HCT116 (cell line): ENCODE results near the gene ANKZF1. TPM values are rescaled to one million over a fixed set of nuclear protein-coding genes. Genes with fewer than 3 reads are reported as not detected.

ENCODE experiments used
- ATAC-seq: fragments of 200-7000 bp; cut with Tn5 transposase; 2 replicates; pipeline ENCODE4 v1.9.1; 2020; ENCODE audit warnings: mild to moderate bottlenecking, moderate library complexity
- BruUV-seq: library from RNA; stranded (reverse); fragments of 400-500 nt; replicated peaks from 2 replicates; lab custom pipeline; 2021; lab: Mats Ljungman, UMichigan
- CTCF ChIA-PET: fragments of 300-600 bp; sonication (Branson Sonifier 250); formaldehyde crosslinking; loops from one replicate; lab custom pipeline; 2021; ENCODE audit warnings: antibody characterized with exemption; lab: Charles Lee
- POLR2A ChIA-PET: fragments of 300-600, 350-600 bp; sonication (Branson Sonifier 250); formaldehyde crosslinking; loops from one replicate; lab custom pipeline; 2021; ENCODE audit warnings: antibody characterized with exemption; lab: Charles Lee
- RAD21 ChIA-PET, 2 experiments: fragments of 300-600 bp; sonication (Branson Sonifier 250); formaldehyde crosslinking; loops; one replicate each; lab custom pipeline; 2023; ENCODE audit warnings: low total read pairs in 2 of 2; ENCODE audit not compliant: uncharacterized antibody in 2 of 2, unreplicated experiment in 2 of 2, low non-redundant PET in 1 of 2; lab: Charles Lee
- DNase-seq: peaks from one replicate; pipeline ENCODE4 v3.0.0-alpha.2; 2010; ENCODE audit warnings: low read depth, low spot score
- H2AFZ ChIP-seq: fragments of 200-600 bp; shearing (Covaris generic), sonication (generic); 2 replicates; pipeline ENCODE4 v1.6.1; 2017; ENCODE audit warnings: low read depth, mixed run types, mixed read lengths, antibody characterized with exemption, low read length; ENCODE audit not compliant: poor library complexity, severe bottlenecking
- H3K27ac ChIP-seq: 2 replicates; pipeline ENCODE4 v1.5.1; 2012; ENCODE audit warnings: low read depth, low read length
- H3K27me3 ChIP-seq: fragments of 200-600 bp; sonication (generic); 2 replicates; pipeline ENCODE4 v1.6.1; 2016; ENCODE audit warnings: mixed run types, low read length, mixed read lengths; ENCODE audit not compliant: insufficient read depth
- H3K36me3 ChIP-seq, 2 experiments: fragments of 200-500 bp in 1 of 2; fragments of 200-600 bp in 1 of 2; sonication (Bioruptor generic) in 1 of 2; sonication (generic) in 1 of 2; 2 replicates each; pipeline versions ENCODE4 v1.5.1 to v1.6.1; 2014 to 2016; ENCODE audit warnings: low read length in 2 of 2, inconsistent platforms in 1 of 2, mixed read lengths in 1 of 2, mixed run types in 1 of 2; ENCODE audit not compliant: insufficient read depth in 2 of 2, control insufficient read depth in 1 of 2
- H3K4me1 ChIP-seq, 2 experiments: fragments of 200-600 bp in 1 of 2; sonication (generic) in 1 of 2; 2 replicates each; pipeline versions ENCODE4 v1.5.1 to v1.6.1; 2012 to 2017; ENCODE audit warnings: low read length in 2 of 2, inconsistent platforms in 1 of 2, mild to moderate bottlenecking in 1 of 2, mixed read lengths in 1 of 2, mixed run types in 1 of 2, moderate library complexity in 1 of 2; ENCODE audit not compliant: insufficient read depth in 2 of 2, control insufficient read depth in 1 of 2
- H3K4me2 ChIP-seq: fragments of 200-600 bp; sonication (generic); 2 replicates; pipeline ENCODE4 v1.6.1; 2017; ENCODE audit warnings: mixed run types, low read length, mixed read lengths
- H3K4me3 ChIP-seq, 2 experiments: fragments of 200-600 bp in 1 of 2; sonication (generic) in 1 of 2; replicated peaks in 1 of 2; 2 replicates each; pipeline ENCODE4 v1.5.1; 2011 to 2016; ENCODE audit warnings: low read length in 2 of 2, control low read depth in 1 of 2, low read depth in 1 of 2, mild to moderate bottlenecking in 1 of 2, mixed read lengths in 1 of 2, mixed run types in 1 of 2
- H3K79me2 ChIP-seq: fragments of 200-600 bp; sonication (generic); 2 replicates; pipeline ENCODE4 v1.6.1; 2017; ENCODE audit warnings: mild to moderate bottlenecking, mixed run types, low read length, moderate library complexity, mixed read lengths; ENCODE audit not compliant: insufficient read depth
- H3K9ac ChIP-seq: fragments of 200-600 bp; sonication (generic); 2 replicates; pipeline ENCODE4 v1.6.1; 2016; ENCODE audit warnings: low read length, mixed read lengths
- H3K9me2 ChIP-seq: fragments of 200-600 bp; sonication (generic), shearing (Covaris generic); 2 replicates; pipeline ENCODE4 v1.6.1; 2017; ENCODE audit warnings: mixed run types, mild to moderate bottlenecking, moderate library complexity; ENCODE audit not compliant: insufficient read depth
- H3K9me3 ChIP-seq, 2 experiments: fragments of 200-500 bp in 1 of 2; fragments of 200-600 bp in 1 of 2; sonication (Bioruptor generic) in 1 of 2; sonication (generic) in 1 of 2; 2 replicates each; pipeline ENCODE4 v1.6.1; 2014 to 2017; ENCODE audit warnings: low read length in 2 of 2, mixed read lengths in 2 of 2, inconsistent platforms in 1 of 2, low read depth in 1 of 2, mild to moderate bottlenecking in 1 of 2, mixed run types in 1 of 2, moderate library complexity in 1 of 2; ENCODE audit not compliant: control insufficient read depth in 1 of 2, insufficient read depth in 1 of 2
- H4K20me1 ChIP-seq: fragments of 200-600 bp; sonication (generic), shearing (Covaris generic); 2 replicates; pipeline ENCODE4 v1.6.1; 2017; ENCODE audit warnings: mixed run types, mild to moderate bottlenecking, moderate library complexity; ENCODE audit not compliant: insufficient read depth
- CBX3 ChIP-seq: IDR thresholded peaks from 2 replicates; pipeline ENCODE4 v1.6.1; 2012; ENCODE audit warnings: low read depth
- EGR1 ChIP-seq: IDR thresholded peaks from 2 replicates; pipeline ENCODE4 v1.6.1; 2012; ENCODE audit warnings: low read depth
- ELF1 ChIP-seq: IDR thresholded peaks from 2 replicates; pipeline ENCODE4 v1.6.1; 2012; ENCODE audit warnings: low read depth, borderline replicate concordance
- EZH2 ChIP-seq: fragments of 200-600 bp; sonication (generic); IDR thresholded peaks from 2 replicates; pipeline ENCODE4 v1.6.1; 2017; ENCODE audit warnings: antibody characterized with exemption, mixed run types
- EZH2phosphoT487 ChIP-seq: fragments of 200-600 bp; IDR thresholded peaks from 2 replicates; pipeline ENCODE4 v1.6.1; 2018; ENCODE audit warnings: antibody characterized with exemption, borderline replicate concordance
- POLR2A ChIP-seq: IDR thresholded peaks from 2 replicates; pipeline ENCODE4 v1.7.0; 2011; ENCODE audit warnings: borderline replicate concordance; ENCODE audit not compliant: insufficient read depth, insufficient read length; ENCODE audit errors: extremely low read depth
- POLR2AphosphoS5 ChIP-seq: IDR thresholded peaks from 2 replicates; pipeline ENCODE4 v1.6.1; 2011; ENCODE audit warnings: mild to moderate bottlenecking, low read depth, low read length, moderate library complexity
- SRF ChIP-seq: IDR thresholded peaks from 2 replicates; pipeline ENCODE4 v1.6.1; 2012; ENCODE audit warnings: low read depth
- YY1 ChIP-seq: IDR thresholded peaks from 2 replicates; pipeline ENCODE4 v1.6.1; 2011; ENCODE audit warnings: low read length, low read depth, moderate library complexity, mild to moderate bottlenecking; ENCODE audit not compliant: insufficient replicate concordance; ENCODE audit errors: extremely low read depth
- ZFX ChIP-seq: fragments of 450-650 bp; IDR thresholded peaks from 2 replicates; pipeline ENCODE4 v1.6.1; 2017
- ZNF274 ChIP-seq: fragments of 200-500 bp; sonication (Bioruptor generic); IDR thresholded peaks from 2 replicates; pipeline ENCODE4 v1.6.1; 2014; ENCODE audit warnings: mild to moderate bottlenecking, low read depth, low read length, inconsistent platforms
- intact Hi-C: fragments of 100-400 bp; cut with micrococcal nuclease; formaldehyde crosslinking; loops from 2 replicates; pipeline ENCODE4 v1.10.0; 2022
- total RNA-seq: library from RNA; stranded (reverse); gene quantifications from one replicate; pipeline ENCODE4 v1.2.1, GENCODE V29; 2021; ENCODE audit not compliant: unreplicated experiment
- TF ChIP-seq, protein P1 (sequence below): IDR thresholded peaks from 2 replicates; pipeline ENCODE4 v1.6.1; 2012
- TF ChIP-seq, protein P2 (sequence below), 3 experiments: fragments of 200-600 bp in 1 of 3; sonication (generic) in 1 of 3; IDR thresholded peaks in 2 of 3; conservative IDR thresholded peaks in 1 of 3; 2 replicates each; pipeline ENCODE4 v1.5.1; 2012 to 2017; ENCODE audit warnings: low read depth in 2 of 3, low read length in 2 of 3, antibody characterized with exemption in 1 of 3, borderline replicate concordance in 1 of 3, control low read depth in 1 of 3, mild to moderate bottlenecking in 1 of 3, mixed read lengths in 1 of 3, mixed run types in 1 of 3, moderate library complexity in 1 of 3; ENCODE audit not compliant: insufficient read depth in 1 of 3
- TF ChIP-seq, protein P3 (sequence below): IDR thresholded peaks from 2 replicates; pipeline ENCODE4 v1.6.1; 2012; ENCODE audit warnings: low read depth
- TF ChIP-seq, protein P4 (sequence below): IDR thresholded peaks from 2 replicates; pipeline ENCODE4 v1.6.1; 2011; ENCODE audit warnings: mild to moderate bottlenecking, low read length, moderate library complexity; ENCODE audit not compliant: insufficient replicate concordance; ENCODE audit errors: extremely low read depth
- TF ChIP-seq, protein P5 (sequence below): IDR thresholded peaks from 2 replicates; pipeline ENCODE4 v1.6.1; 2012

Gene ANKZF1
- total RNA-seq, 1 experiment from 2014 or later = 64.7 TPM

DNA sequence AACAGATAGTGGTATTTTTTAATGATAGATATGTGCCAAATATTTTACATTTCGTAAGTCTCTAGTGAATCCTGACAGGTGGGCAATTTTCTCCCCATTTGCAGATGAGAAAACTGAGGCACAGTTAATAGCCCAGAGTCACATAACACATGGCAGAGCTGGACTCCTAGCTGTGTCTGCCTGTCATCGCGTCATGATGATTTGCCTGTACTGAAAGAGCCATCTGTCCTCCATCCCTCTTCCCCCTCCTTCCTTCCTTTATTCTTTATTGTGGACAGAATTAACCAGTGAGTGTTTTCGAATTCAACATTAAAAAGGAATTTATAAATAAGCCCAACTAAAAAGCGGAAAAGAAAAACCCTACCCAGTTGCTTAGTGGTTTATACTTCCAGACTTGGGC is 52.8 kb downstream of the ANKZF1 start:
- Histone ChIP-seq H3K4me1 (peaks cover 27 to 40% of the 10 kb centered on the region in 2 experiments), H3K27me3 (no peaks in the 10 kb centered on the region), H3K9ac (no peak overlapping the region), H4K20me1 (no peaks in the 10 kb centered on the region), H3K27ac (no peak overlapping the region), H3K9me3 (no peaks in the 10 kb centered on the region), H3K9me2 (no peaks in the 10 kb centered on the region), H3K4me3 (no peak overlapping the region), H3K79me2 (no peaks in the 10 kb centered on the region), H3K4me2 (no peak overlapping the region), H2AFZ (no peak overlapping the region), H3K36me3 (no peaks in the 10 kb centered on the region)
- TF ChIP-seq EGR1 (no peak), ZFX (no peak), YY1 (no peak), EZH2phosphoT487 (no peak), SRF (no peak), EZH2 (no peak), ELF1 (no peak), POLR2AphosphoS5 (no peak), POLR2A (no peak), ZNF274 (no peak), CBX3 (no peak)
- TF ChIP-seq, protein P1, sequence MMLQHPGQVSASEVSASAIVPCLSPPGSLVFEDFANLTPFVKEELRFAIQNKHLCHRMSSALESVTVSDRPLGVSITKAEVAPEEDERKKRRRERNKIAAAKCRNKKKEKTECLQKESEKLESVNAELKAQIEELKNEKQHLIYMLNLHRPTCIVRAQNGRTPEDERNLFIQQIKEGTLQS = no peak
- TF ChIP-seq, protein P2, sequence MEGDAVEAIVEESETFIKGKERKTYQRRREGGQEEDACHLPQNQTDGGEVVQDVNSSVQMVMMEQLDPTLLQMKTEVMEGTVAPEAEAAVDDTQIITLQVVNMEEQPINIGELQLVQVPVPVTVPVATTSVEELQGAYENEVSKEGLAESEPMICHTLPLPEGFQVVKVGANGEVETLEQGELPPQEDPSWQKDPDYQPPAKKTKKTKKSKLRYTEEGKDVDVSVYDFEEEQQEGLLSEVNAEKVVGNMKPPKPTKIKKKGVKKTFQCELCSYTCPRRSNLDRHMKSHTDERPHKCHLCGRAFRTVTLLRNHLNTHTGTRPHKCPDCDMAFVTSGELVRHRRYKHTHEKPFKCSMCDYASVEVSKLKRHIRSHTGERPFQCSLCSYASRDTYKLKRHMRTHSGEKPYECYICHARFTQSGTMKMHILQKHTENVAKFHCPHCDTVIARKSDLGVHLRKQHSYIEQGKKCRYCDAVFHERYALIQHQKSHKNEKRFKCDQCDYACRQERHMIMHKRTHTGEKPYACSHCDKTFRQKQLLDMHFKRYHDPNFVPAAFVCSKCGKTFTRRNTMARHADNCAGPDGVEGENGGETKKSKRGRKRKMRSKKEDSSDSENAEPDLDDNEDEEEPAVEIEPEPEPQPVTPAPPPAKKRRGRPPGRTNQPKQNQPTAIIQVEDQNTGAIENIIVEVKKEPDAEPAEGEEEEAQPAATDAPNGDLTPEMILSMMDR (IDR thresholded peaks at IDR 0.05 in 2 of 3, conservative IDR thresholded peaks at IDR 0.05 in 1 of 3; ENCODE audit: borderline replicate concordance in 1 of 3, insufficient read depth in 1 of 3, low read depth in 2 of 3, low read length in 2 of 3) = no peak
- TF ChIP-seq, protein P3, sequence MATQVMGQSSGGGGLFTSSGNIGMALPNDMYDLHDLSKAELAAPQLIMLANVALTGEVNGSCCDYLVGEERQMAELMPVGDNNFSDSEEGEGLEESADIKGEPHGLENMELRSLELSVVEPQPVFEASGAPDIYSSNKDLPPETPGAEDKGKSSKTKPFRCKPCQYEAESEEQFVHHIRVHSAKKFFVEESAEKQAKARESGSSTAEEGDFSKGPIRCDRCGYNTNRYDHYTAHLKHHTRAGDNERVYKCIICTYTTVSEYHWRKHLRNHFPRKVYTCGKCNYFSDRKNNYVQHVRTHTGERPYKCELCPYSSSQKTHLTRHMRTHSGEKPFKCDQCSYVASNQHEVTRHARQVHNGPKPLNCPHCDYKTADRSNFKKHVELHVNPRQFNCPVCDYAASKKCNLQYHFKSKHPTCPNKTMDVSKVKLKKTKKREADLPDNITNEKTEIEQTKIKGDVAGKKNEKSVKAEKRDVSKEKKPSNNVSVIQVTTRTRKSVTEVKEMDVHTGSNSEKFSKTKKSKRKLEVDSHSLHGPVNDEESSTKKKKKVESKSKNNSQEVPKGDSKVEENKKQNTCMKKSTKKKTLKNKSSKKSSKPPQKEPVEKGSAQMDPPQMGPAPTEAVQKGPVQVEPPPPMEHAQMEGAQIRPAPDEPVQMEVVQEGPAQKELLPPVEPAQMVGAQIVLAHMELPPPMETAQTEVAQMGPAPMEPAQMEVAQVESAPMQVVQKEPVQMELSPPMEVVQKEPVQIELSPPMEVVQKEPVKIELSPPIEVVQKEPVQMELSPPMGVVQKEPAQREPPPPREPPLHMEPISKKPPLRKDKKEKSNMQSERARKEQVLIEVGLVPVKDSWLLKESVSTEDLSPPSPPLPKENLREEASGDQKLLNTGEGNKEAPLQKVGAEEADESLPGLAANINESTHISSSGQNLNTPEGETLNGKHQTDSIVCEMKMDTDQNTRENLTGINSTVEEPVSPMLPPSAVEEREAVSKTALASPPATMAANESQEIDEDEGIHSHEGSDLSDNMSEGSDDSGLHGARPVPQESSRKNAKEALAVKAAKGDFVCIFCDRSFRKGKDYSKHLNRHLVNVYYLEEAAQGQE = no peak
- TF ChIP-seq, protein P4, sequence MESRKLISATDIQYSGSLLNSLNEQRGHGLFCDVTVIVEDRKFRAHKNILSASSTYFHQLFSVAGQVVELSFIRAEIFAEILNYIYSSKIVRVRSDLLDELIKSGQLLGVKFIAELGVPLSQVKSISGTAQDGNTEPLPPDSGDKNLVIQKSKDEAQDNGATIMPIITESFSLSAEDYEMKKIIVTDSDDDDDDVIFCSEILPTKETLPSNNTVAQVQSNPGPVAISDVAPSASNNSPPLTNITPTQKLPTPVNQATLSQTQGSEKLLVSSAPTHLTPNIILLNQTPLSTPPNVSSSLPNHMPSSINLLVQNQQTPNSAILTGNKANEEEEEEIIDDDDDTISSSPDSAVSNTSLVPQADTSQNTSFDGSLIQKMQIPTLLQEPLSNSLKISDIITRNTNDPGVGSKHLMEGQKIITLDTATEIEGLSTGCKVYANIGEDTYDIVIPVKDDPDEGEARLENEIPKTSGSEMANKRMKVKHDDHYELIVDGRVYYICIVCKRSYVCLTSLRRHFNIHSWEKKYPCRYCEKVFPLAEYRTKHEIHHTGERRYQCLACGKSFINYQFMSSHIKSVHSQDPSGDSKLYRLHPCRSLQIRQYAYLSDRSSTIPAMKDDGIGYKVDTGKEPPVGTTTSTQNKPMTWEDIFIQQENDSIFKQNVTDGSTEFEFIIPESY = no peak
- TF ChIP-seq, protein P5, sequence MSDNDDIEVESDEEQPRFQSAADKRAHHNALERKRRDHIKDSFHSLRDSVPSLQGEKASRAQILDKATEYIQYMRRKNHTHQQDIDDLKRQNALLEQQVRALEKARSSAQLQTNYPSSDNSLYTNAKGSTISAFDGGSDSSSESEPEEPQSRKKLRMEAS = no peak
- RAD21 ChIA-PET = no interaction called here
- intact Hi-C loops = no loop called here
- no TSS peak for BruUV-seq
- DNase-seq = no peak
- CTCF ChIA-PET = interaction anchor here (2.2 kb wide), 1 partner anchor 13 kb away, joined by 8 read pairs; no protein-coding TSS in a partner anchor
- no peak for ATAC-seq
- POLR2A ChIA-PET = interaction anchor here (1.4 kb wide), 1 partner anchor 8 kb away, joined by 3 read pairs; no protein-coding TSS in a partner anchor
